ENCODE data around the gene MYO5A. TPM values are rescaled to one million over a fixed set of nuclear protein-coding genes. Genes with fewer than 3 reads are reported as not detected.
"Not testable (repeated sequence)": the region's sequence is repeated elsewhere in the genome, so short reads cannot be mapped to it uniquely, and the experiment has no call there.

The MYO5A gene
- total RNA-seq, 2 donors from 2014 or later = 12.3 to 21.5 TPM

DNA sequence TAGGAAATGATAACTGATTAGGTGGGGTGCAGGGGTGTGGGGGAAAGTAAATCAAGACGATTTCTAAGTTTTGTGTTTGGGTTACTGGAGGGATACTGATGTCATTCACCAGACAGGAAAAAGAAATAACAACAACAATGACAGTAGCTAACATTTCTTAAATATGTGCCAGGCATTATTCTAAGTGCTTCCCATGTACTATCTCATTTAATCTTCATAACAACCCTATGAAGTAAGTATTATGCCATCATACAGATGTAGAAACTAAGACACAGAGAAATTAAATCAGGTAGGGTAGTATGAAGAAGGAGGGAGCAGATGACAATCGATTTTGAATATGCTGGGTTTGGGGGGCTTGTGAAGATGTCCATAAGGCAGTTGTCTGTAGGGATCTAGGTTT is 13.3 kb downstream of the MYO5A start:
- no peaks in the 10 kb centered on the region for H3K36me3 ChIP-seq
- no peak overlapping the region for H3K27ac ChIP-seq
- H3K4me1 ChIP-seq = peaks cover 0 to 6% of the 10 kb centered on the region in 2 donors
- no peak overlapping the region for H3K4me3 ChIP-seq
- no peak for DNase-seq (ENCODE audit: low spot score)
- H3K27me3 ChIP-seq = no peaks in the 10 kb centered on the region
- H3K9me3 ChIP-seq = no peaks in the 10 kb centered on the region
- TF ChIP-seq, protein P1, sequence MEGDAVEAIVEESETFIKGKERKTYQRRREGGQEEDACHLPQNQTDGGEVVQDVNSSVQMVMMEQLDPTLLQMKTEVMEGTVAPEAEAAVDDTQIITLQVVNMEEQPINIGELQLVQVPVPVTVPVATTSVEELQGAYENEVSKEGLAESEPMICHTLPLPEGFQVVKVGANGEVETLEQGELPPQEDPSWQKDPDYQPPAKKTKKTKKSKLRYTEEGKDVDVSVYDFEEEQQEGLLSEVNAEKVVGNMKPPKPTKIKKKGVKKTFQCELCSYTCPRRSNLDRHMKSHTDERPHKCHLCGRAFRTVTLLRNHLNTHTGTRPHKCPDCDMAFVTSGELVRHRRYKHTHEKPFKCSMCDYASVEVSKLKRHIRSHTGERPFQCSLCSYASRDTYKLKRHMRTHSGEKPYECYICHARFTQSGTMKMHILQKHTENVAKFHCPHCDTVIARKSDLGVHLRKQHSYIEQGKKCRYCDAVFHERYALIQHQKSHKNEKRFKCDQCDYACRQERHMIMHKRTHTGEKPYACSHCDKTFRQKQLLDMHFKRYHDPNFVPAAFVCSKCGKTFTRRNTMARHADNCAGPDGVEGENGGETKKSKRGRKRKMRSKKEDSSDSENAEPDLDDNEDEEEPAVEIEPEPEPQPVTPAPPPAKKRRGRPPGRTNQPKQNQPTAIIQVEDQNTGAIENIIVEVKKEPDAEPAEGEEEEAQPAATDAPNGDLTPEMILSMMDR (IDR thresholded peaks at IDR 0.05) = no peak

DNA sequence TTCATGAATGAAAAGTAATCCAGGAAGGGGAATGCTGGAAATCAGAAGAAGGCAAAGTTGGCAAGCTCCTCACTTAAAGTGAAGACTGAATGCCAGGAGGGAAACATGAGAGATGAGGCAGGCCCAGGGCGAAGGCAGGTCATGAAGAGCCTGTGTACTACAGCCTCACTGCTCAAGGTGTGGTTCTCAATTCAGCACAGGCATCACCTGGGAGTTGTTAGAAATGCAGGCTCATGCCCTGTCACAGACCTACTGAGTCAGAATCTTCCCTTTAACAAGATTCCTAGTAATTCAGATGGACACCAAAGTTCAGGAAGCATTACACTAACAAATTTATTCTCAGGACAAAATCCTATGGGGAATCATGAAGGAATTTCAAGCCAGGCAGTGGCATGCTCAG is 14.2 kb downstream of the MYO5A start:
- no peak overlapping the region for H3K4me3 ChIP-seq
- no peaks in the 10 kb centered on the region for H3K27me3 ChIP-seq
- no peaks in the 10 kb centered on the region for H3K4me1 ChIP-seq
- TF ChIP-seq, protein P1 (IDR thresholded peaks at IDR 0.05) = no peak
- no peaks in the 10 kb centered on the region for H3K36me3 ChIP-seq
- DNase-seq (ENCODE audit: low spot score) = no peak
- H3K27ac ChIP-seq = no peak overlapping the region
- H3K9me3 ChIP-seq = no peaks in the 10 kb centered on the region

DNA sequence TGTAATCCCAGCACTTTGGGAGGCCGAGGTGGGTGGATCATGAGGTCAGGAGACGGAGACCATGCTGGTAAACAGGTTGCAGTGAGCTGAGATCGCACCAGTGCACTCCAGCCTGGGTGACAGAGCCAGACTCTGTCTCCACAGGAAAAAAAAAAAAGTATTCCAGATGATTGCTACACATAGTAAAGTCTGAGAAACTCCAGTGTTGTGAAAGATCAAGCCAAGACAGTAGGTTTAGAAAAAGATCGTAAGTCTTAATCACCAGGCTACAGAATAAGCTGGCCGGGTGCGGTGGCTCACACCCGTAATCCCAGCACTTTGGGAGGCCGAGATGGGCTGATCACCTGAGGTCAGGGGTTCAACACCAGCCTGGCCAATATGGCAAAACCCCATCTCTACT is 15.8 kb downstream of the MYO5A start:
- H3K27ac ChIP-seq; H3K4me3 ChIP-seq; H3K27me3 ChIP-seq; H3K9me3 ChIP-seq; H3K36me3 ChIP-seq; H3K4me1 ChIP-seq; DNase-seq (ENCODE audit: low spot score): not testable (repeated sequence)

DNA sequence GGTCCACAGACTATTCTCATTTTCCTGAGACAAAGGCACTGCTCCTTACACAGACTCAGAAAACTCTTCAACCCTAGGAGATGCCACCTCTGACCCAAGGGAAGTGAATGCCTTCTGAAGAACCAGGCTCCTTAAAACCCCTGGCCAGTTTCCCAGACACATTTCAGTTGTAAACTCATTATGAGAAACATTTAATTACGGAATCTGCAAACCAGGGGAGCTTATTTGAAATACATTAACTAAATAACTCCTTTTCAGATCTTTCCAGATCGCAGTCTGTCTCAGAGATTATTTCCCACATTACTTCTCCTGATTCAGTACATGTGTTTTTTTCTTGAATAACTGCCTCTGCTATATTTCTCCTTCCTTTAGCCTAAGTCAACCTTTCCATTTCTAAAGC is 17.6 kb downstream of the MYO5A start:
- H3K4me3 ChIP-seq = no peak overlapping the region
- no peak for DNase-seq (ENCODE audit: low spot score)
- no peak overlapping the region for H3K27ac ChIP-seq
- TF ChIP-seq, protein P1 (IDR thresholded peaks at IDR 0.05) = no peak
- no peaks in the 10 kb centered on the region for H3K9me3 ChIP-seq
- H3K36me3 ChIP-seq = no peaks in the 10 kb centered on the region
- no peaks in the 10 kb centered on the region for H3K27me3 ChIP-seq
- H3K4me1 ChIP-seq = peaks cover 0 to 6% of the 10 kb centered on the region in 2 donors

DNA sequence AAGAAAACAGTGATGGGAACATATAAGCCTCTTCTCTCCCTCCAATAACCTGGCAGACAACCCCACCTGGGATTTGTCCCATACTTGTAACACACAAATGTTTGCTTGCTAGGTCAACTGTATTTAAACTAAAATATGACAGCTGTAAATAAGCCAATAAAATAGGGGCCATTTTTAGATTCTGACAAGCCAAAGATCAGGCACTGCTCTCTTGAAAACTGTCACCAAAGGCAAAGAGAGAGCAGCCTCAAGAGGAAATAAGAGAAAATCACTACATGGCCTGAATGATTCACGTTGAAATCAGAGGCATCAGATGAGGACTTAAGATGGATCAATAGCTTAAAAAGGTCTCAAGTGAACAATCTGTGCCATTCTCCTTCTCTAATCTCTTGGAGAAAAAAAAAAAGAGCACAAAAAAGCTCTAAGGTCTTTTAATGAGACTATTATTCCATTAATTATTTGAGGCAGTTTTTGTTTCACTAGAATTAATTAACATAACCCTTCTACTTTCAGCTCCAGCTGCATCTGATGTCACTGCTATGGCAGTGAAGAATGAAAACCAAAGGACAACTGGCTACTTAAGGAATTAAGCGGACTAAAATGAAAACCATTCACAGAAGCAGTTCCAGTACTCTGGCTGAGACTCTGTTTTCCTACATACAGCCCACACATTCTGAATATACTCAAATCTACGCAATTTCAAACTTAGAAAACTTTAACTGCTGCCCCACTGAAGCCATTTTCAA is 19.0 kb downstream of the MYO5A start:
- Histone ChIP-seq H3K4me3 (no peak overlapping the region), H3K4me1 (peaks cover 0 to 6% of the 10 kb centered on the region in 2 donors), H3K27ac (no peak overlapping the region)

DNA sequence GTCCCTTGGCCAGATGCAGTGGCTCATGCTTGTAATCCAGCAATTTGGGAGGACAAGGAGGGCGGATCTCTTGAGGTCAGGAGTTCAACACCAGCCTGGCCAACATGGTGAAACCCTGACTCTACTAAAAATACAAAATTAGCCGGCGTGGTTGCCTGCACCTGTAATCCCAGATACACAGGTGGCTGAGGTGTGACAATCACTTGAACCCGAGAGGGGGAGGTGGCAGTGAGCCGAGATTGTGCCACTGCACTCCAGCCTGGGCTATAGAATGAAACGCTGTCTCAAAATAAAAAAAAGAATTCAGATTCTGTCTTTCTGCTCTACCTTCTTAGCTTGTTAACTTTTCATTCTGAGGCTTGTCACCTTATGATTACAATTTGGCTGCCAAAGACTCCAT is 22.1 kb downstream of the MYO5A start:
- Histone ChIP-seq H3K27me3 (no peaks in the 10 kb centered on the region), H3K27ac (no peak overlapping the region), H3K4me1 (peaks cover 0 to 6% of the 10 kb centered on the region in 2 donors), H3K36me3 (no peaks in the 10 kb centered on the region), H3K4me3 (no peak overlapping the region), H3K9me3 (no peaks in the 10 kb centered on the region)
- DNase-seq (ENCODE audit: low spot score) = no peak
- TF ChIP-seq, protein P1 (IDR thresholded peaks at IDR 0.05) = no peak

More for the DNA sequence above, 19.0 kb downstream of the MYO5A start:
- Histone ChIP-seq H3K27me3 (no peaks in the 10 kb centered on the region), H3K36me3 (no peaks in the 10 kb centered on the region), H3K9me3 (no peaks in the 10 kb centered on the region)
- no peak for DNase-seq (ENCODE audit: low spot score)
- TF ChIP-seq, protein P1 (IDR thresholded peaks at IDR 0.05) = no peak

Data from right atrium auricular region (tissue), 2 donors.